ENCODE data around the gene MSI2. TPM values are rescaled to one million over a fixed set of nuclear protein-coding genes. Genes with fewer than 3 reads are reported as not detected.

Gene MSI2
- total and polyA plus RNA-seq, 12 donors = 25.5 to 135 (median 121) TPM

DNA sequence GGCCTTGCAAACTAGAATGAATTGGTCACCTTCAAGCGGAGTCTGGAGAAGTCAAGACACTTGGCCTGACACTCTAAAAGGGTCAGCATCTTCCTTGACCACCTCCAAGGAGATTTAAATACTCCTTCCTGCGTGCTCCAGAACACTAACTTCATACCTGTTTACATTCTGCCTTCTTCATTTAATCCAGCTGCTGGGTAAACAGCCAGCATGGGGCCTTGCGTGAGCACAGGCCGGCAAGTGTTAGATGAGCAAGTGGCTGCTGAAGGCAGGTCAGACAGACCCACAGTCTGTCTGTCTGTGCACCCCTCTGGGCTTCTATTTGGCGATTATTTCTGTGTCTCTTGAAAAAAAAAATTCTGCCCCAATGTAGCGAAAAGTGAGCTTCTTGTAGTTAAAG is 153.8 kb downstream of the MSI2 start:
- ATAC-seq (no peak), DNase-seq (no peak)
- Histone ChIP-seq H3K36me3 (no peaks in the 10 kb centered on the region), H3K4me3 (no peak overlapping the region), H3K4me1 (peaks cover 0 to 39% (median 29%) of the 10 kb centered on the region in 9 donors), H3K27ac (no peak overlapping the region), H3K27me3 (no peaks in the 10 kb centered on the region), H3K9me3 (no peaks in the 10 kb centered on the region)
- intact Hi-C loops (cut with DNase I) = loop anchor here in 1 of 10 donors (10.0 kb wide), 1 partner anchor 45 kb away; no protein-coding TSS in a partner anchor
- WGBS, 2 donors = 80 to 81% methylated on average over 6 of the region's 6 CpGs
- TF ChIP-seq, protein P1, sequence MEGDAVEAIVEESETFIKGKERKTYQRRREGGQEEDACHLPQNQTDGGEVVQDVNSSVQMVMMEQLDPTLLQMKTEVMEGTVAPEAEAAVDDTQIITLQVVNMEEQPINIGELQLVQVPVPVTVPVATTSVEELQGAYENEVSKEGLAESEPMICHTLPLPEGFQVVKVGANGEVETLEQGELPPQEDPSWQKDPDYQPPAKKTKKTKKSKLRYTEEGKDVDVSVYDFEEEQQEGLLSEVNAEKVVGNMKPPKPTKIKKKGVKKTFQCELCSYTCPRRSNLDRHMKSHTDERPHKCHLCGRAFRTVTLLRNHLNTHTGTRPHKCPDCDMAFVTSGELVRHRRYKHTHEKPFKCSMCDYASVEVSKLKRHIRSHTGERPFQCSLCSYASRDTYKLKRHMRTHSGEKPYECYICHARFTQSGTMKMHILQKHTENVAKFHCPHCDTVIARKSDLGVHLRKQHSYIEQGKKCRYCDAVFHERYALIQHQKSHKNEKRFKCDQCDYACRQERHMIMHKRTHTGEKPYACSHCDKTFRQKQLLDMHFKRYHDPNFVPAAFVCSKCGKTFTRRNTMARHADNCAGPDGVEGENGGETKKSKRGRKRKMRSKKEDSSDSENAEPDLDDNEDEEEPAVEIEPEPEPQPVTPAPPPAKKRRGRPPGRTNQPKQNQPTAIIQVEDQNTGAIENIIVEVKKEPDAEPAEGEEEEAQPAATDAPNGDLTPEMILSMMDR (IDR thresholded peaks at IDR 0.05) = no peak

DNA sequence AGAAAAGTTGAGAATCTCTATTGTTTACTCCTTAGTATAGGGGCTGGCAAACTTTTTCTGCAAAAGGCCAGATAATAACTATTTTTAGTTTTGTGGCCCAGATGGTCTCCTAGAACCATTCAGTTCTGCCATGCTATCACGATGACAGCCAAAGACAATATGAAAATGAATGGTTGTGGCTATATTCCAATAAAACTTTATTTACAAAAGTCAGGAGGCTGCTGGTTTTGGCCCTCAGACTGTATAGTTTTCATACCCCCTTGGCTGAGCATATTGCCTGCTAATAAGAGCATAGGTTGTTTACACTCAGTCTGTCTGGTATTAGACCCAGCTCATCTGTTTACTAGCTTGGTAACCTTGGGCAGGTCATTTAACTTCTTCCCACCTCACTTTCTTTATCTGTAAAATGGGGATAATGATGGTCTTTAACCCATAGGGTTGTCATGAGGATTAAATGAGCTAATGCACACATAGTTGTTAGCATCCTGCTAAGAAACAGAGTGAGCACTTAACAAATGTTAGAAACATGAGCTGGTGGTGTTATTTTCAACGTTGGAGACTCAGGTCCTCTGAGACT is 156.3 kb downstream of the MSI2 start:
- Histone ChIP-seq H3K4me3 (no peak overlapping the region), H3K4me1 (peaks cover 0 to 27% (median 10%) of the 10 kb centered on the region in 9 donors), H3K36me3 (no peaks in the 10 kb centered on the region), H3K27me3 (no peaks in the 10 kb centered on the region), H3K9me3 (no peaks in the 10 kb centered on the region), H3K27ac (no peak overlapping the region)
- intact Hi-C loops (cut with DNase I) = loop anchor here in 1 of 10 donors (10.0 kb wide), 1 partner anchor 48 kb away; no protein-coding TSS in a partner anchor
- TF ChIP-seq, protein P1 (IDR thresholded peaks at IDR 0.05) = no peak
- 17 to 19% methylated on average over 2 of the region's 2 CpGs for WGBS, 2 donors
- ATAC-seq (no peak), DNase-seq (no peak)

DNA sequence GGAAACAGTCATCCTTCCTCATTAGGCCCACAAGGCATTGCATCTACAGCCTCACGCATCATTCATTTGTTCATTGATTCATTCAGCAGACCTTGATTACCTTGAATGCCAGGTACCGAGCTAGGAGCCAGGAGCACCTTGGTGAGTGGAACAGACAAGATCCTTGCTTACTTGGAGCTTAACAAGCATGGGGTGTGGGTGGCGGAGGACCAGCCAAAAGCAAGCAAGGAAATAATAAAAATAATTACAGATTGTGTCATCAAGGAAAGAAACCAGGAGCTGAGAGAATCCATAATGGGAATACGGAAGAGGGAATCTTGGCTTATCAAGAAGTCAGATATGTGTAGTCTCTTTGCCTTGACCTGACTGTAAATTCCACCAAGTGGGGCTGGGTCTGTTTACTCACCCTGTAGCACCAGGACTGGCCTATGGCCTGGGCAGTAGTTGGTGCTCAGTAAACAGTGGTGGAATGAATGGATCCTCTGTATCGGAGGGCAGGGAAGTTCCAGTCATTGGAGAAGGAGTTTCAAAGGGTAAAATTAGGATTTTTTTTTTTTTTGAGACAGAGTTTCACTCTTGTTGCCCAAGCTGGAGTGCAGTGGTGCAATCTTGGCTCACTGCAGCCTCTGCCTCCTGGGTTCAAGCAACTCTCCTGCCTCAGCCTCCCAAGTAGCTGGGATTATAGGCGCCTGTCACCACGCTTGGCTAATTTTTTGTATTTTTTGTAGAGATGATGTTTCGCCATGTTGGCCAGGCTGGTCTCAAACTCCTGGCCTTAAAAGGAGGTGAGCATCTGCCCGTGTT is 157.7 kb downstream of the MSI2 start:
- no peak for ATAC-seq

DNA sequence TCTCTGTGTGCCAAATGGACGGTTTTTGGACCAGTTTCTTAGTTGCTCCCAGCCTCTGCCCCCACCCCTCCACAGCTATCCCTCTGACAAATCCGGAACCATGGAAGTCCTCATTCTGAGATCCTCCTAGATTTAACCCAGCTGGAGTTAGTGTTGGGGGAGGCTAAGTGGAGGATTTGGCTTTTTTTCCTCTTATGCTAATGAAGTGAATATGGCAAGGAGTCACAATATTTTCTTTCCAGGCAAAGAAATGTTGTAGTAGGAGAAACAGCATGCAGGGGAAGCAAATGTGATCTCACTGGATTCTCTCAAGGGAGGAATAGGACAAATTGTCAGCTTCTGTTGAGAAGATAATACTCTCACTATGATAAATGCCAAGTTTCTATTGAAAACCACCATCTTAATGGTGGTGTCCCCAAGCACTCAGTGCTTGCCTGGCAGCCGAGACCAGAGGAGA is 159.5 kb downstream of the MSI2 start:
- Histone ChIP-seq H3K4me3 (no peak overlapping the region), H3K27ac (no peak overlapping the region), H3K9me3 (no peaks in the 10 kb centered on the region), H3K36me3 (no peaks in the 10 kb centered on the region), H3K4me1 (peaks cover 0 to 16% (median 6%) of the 10 kb centered on the region in 9 donors), H3K27me3 (no peaks in the 10 kb centered on the region)
- intact Hi-C loops (cut with DNase I) = loop anchor here in 1 of 10 donors (10.0 kb wide), 1 partner anchor 51 kb away; no protein-coding TSS in a partner anchor
- WGBS, 2 donors = 54 to 67% methylated on average over 3 of the region's 3 CpGs
- TF ChIP-seq, protein P1 (IDR thresholded peaks at IDR 0.05) = no peak
- DNase-seq (no peak), ATAC-seq (peak in 7 of 8 donors; percentile 36 to 71 (median 55))

More for the DNA sequence above, 157.7 kb downstream of the MSI2 start:
- 97% methylated on average over 9 of the region's 9 CpGs for WGBS, 2 donors
- Histone ChIP-seq H3K4me1 (peaks cover 0 to 21% (median 6%) of the 10 kb centered on the region in 9 donors), H3K36me3 (no peaks in the 10 kb centered on the region), H3K27ac (no peak overlapping the region), H3K27me3 (no peaks in the 10 kb centered on the region), H3K9me3 (no peaks in the 10 kb centered on the region), H3K4me3 (no peak overlapping the region)
- TF ChIP-seq, protein P1 (IDR thresholded peaks at IDR 0.05) = no peak
- DNase-seq = no peak
- intact Hi-C loops (cut with DNase I) = loop anchor here in 1 of 10 donors (10.0 kb wide), 1 partner anchor 49 kb away; no protein-coding TSS in a partner anchor
